CD4-positive, alpha-beta T cell treated with Interleukin-15 for 4 hours (primary cell): ENCODE data around the gene GON7.
"Not testable (repeated sequence)": the region's sequence is repeated elsewhere in the genome, so short reads cannot be mapped to it uniquely, and the experiment has no call there.

Experiments used
- DNase-seq: peaks from one replicate; pipeline ENCODE4 v3.0.0-alpha.2; 2020; ENCODE audit warnings: low spot score

GON7 gene

DNA sequence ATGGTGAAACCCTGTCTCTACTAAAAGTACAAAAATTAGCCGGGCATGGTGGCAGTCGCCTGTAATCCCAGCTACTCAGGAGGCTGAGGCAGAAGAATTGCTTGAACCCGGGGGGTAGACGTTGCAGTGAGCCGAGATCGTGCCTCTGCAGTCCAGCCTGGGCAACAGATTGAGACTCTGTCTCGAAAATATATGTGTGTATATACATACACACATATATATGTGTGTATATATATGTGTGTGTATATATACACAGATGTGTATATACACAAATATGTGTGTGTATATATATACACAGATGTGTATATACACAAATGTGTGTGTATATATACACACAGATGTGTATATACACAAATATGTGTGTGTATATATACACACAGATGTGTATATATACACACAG, 48.5 kb downstream of the GON7 start:
- not testable (repeated sequence) for DNase-seq

DNA sequence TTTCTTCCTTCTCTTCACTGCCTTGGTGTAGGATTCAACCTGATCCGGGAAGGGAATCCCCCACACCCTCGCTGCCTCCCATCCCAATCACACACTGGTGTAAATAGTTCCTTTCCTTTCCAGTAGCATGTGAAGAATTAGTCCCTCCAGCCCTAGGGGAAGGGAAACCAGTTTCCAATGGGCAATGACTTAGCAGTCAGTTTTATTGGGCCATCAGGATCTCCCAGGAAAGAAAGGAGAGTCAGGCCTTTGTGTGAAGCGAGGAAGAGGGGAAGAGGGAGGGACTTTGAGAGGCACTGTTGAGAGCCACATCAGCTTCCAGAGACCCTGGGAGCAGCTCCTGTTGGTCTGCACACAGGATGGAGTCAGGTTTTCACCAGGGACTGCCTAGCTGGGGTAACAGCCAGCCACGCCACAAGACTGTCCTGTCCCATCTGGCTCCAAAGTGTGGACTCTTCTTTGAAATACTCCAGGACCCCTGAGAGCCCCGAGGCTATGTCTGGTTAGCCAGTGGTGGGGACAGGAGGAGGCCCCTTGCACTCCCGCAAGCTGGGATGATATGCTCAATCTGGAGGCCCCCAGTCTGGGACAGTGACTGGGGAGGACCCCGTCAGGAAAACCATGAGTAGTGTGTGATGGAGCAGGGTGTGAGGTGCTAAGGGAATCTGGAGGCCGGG, 50.0 kb downstream of the GON7 start:
- no peak for DNase-seq

- no peak for DNase-seq
Measured at GRCh38 chr14:93155667-93156066, 51.2 kb downstream of the GON7 start.

DNA sequence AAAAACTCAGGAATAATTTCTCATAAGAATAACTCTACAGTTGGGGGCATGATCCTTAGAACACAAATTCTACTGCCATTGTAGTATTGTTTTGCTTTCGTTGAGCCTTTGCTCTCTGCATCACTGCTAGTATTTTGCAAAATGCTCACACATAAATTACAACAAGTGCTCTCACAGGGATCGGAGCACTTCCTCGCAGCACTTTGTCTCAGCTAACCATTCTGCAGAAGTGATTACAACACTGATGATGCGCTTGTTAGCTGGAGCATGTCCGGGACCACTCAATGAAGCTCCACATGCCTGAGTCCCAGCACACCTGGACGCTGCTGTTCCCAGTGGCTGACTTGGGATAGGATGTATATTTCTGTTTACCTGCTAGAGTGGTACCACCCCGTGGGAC, 53.7 kb downstream of the GON7 start:
- no peak for DNase-seq
